NB4 (cell line): Measurements from ENCODE around the gene DOCK4.

ENCODE experiments used
- DNase-seq: peaks from one replicate; pipeline ENCODE4 v3.0.0; 2010; ENCODE audit warnings: low read depth
- H3K4me3 ChIP-seq: one replicate; pipeline ENCODE4 v1.5.1; 2011; ENCODE audit warnings: mild to moderate bottlenecking, low read depth, low read length, moderate library complexity
- MYC ChIP-seq: IDR thresholded peaks from 2 replicates; pipeline ENCODE4 v1.6.1; 2011; ENCODE audit warnings: low read depth, low read length
- POLR2A ChIP-seq: IDR thresholded peaks from 2 replicates; pipeline ENCODE4 v1.6.1; 2011; ENCODE audit warnings: mild to moderate bottlenecking; ENCODE audit not compliant: insufficient read length; ENCODE audit errors: extremely low read depth
- TF ChIP-seq, protein P1 (sequence below): IDR thresholded peaks from one replicate; pipeline ENCODE4 v1.5.1; 2012; ENCODE audit warnings: low read depth, low read length
- TF ChIP-seq, protein P2 (sequence below): IDR thresholded peaks from 2 replicates; pipeline ENCODE4 v1.6.1; 2011; ENCODE audit warnings: low read depth, low read length

DOCK4 gene

DNA sequence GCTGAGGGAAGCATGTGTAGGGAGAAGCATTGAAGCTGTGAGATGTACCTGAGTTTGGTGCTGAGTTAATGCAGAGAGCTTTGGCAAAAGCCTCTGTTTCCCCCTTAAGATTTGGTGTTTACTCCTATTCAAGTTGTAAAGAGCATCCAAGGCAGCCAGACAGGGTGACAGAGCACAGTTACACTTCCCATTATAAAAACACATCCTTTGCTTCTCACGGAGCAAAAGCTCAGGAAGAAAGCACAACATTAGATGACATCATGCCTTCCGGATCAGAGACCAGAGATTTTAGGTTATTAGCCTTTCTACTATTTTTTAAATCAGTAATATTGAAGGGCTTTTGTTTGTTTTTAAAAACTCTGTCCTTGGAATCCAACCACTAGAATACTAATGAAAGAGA, 182.9 kb downstream of the DOCK4 start:
- H3K4me3 ChIP-seq = no peak overlapping the region
- TF ChIP-seq, protein P1, sequence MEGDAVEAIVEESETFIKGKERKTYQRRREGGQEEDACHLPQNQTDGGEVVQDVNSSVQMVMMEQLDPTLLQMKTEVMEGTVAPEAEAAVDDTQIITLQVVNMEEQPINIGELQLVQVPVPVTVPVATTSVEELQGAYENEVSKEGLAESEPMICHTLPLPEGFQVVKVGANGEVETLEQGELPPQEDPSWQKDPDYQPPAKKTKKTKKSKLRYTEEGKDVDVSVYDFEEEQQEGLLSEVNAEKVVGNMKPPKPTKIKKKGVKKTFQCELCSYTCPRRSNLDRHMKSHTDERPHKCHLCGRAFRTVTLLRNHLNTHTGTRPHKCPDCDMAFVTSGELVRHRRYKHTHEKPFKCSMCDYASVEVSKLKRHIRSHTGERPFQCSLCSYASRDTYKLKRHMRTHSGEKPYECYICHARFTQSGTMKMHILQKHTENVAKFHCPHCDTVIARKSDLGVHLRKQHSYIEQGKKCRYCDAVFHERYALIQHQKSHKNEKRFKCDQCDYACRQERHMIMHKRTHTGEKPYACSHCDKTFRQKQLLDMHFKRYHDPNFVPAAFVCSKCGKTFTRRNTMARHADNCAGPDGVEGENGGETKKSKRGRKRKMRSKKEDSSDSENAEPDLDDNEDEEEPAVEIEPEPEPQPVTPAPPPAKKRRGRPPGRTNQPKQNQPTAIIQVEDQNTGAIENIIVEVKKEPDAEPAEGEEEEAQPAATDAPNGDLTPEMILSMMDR = no peak
- TF ChIP-seq POLR2A (no peak), MYC (no peak)
- TF ChIP-seq, protein P2, sequence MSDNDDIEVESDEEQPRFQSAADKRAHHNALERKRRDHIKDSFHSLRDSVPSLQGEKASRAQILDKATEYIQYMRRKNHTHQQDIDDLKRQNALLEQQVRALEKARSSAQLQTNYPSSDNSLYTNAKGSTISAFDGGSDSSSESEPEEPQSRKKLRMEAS = no peak
- DNase-seq = no peak

DNA sequence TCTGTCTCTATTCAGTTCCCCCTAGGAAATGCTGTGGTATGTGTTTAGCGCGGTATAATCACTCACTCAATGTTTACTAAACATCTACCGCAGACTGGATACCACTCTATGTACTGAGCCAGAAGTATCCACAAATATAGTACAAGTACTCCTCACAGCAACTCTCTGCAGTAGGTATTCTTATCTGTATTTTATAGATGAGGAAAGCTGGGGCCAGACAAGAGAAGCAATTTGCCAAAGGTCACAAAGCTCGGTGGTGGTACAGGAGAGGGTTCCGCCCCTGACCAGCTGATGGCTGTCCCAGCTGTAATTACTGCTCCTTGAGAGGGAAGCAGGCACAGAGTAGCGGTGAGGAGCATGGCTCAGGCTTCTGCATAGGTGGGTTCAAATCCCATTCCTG, 184.1 kb downstream of the DOCK4 start:
- TF ChIP-seq, protein P2 = no peak
- TF ChIP-seq, protein P1 = no peak
- TF ChIP-seq POLR2A (no peak), MYC (no peak)
- DNase-seq = no peak
- no peak overlapping the region for H3K4me3 ChIP-seq

DNA sequence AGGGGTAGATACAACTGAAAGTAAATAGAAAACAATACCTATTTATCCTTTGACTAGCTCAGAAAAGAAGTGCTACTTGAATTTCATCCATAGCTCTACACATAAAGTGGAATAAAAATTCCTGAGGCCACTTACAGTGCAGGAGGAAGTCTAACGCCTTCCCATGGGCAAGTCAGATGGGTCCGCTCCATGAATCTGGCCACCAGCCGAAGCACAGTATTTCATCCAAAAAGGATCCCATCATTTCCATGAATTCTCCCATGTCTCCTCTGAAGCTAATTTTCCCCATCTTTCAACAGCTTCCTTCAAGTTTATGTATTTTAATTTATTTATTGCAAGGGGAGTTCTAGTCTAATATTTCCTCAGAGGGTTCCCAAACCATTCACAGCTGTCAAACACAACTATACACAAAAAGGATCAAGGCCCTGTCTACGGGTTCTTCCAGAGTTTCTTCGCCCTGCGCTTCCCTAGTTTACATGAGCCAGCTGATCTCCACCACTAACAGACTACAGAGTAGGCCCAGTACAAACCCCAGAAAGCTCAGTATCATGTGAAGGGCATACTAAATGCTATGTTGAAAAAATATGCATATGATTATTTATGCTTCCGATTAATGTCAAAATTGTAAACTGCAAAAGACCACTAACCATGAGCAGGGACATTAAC, 184.7 kb downstream of the DOCK4 start:
- no peak overlapping the region for H3K4me3 ChIP-seq
- TF ChIP-seq, protein P2 = no peak
- TF ChIP-seq, protein P1 = no peak
- TF ChIP-seq MYC (no peak), POLR2A (no peak)
- no peak for DNase-seq

DNA sequence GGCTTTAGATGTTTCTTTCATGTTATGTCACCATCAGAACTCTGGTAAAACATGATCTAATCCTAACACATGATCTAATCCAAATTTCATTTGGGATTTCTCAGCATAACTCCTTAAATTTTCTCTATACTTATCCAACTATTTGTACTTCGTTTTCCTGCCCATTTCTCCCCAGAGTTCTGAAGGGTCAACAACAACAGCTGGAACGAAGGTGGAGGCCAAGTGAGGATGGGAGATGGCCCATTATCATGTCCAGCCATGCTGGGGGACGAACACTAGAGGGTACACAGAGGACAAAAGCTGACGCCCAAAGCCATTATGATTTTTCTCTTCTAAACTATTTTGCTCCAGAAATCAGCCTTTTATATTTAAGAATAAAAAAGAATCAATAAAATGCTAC, 185.4 kb downstream of the DOCK4 start:
- H3K4me3 ChIP-seq = no peak overlapping the region
- no peak for DNase-seq
- TF ChIP-seq MYC (no peak), POLR2A (no peak)
- TF ChIP-seq, protein P2 = no peak
- TF ChIP-seq, protein P1 = no peak

DNA sequence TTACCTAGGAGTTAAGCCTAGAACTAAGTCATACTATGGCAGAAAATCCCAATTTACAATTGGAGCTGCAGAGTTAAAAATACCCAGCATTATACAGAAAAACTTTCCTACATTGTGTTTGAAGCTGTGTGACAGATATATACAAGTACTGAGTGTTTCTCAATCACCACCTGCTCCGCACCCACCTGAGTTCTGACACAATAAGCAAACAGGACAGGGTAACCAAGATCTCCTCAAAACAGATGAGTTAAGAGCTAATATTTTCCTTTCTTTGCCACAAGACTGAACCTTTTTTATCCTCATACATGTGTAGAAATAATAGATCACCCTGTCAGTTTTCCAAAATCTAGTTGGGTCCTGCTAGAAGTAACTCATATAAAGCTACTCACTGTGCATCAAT, 186.3 kb downstream of the DOCK4 start:
- DNase-seq = no peak
- H3K4me3 ChIP-seq = no peak overlapping the region
- TF ChIP-seq, protein P2 = no peak
- TF ChIP-seq MYC (no peak), POLR2A (no peak)
- TF ChIP-seq, protein P1 = no peak
